Caco-2 (cell line): ENCODE data around the gene SYNGR1. TPM values are rescaled to one million over a fixed set of nuclear protein-coding genes. Genes with fewer than 3 reads are reported as not detected.

Experiments
- BruUV-seq: library from RNA; stranded (reverse); fragments of 400-500 nt; replicated peaks from 2 replicates; lab custom pipeline; 2021; lab: Mats Ljungman, UMichigan
- CTCF ChIA-PET: fragments of 300-600 bp; sonication (Branson Sonifier 250); formaldehyde crosslinking; loops from one replicate; lab custom pipeline; 2022; ENCODE audit warnings: antibody characterized with exemption; lab: Charles Lee
- POLR2A ChIA-PET: fragments of 300-600 bp; sonication (Branson Sonifier 250); formaldehyde crosslinking; loops from one replicate; lab custom pipeline; 2022; ENCODE audit warnings: antibody characterized with exemption; lab: Charles Lee
- DNase-seq, 2 experiments: peaks; one replicate each; pipeline versions ENCODE4 v3.0.0 to v3.0.0-alpha.2; 2020 to 2022
- H3K27me3 ChIP-seq: replicated peaks from 2 replicates; pipeline ENCODE4 v1.6.0; 2011; ENCODE audit warnings: low read length; ENCODE audit not compliant: control insufficient read depth, insufficient read depth
- H3K36me3 ChIP-seq: 2 replicates; pipeline ENCODE4 v1.5.1; 2011; ENCODE audit warnings: low read length; ENCODE audit not compliant: control insufficient read depth, insufficient read depth
- H3K4me1 ChIP-seq: fragments of 250-450 bp; sonication (Bioruptor Pico); 2 replicates; pipeline ENCODE4 v1.5.1; 2020; ENCODE audit warnings: mild to moderate bottlenecking
- H3K4me3 ChIP-seq: 2 replicates; pipeline ENCODE4 v1.5.1; 2011; ENCODE audit warnings: low read depth, mild to moderate bottlenecking, control low read depth, low read length
- H3K9me3 ChIP-seq: fragments of 250-450 bp; sonication (Bioruptor Pico); 2 replicates; pipeline ENCODE4 v1.5.1; 2020; ENCODE audit warnings: mild to moderate bottlenecking, moderate library complexity
- H3K27ac Mint-ChIP-seq: one replicate; pipeline ENCODE4 v1.8.0; 2022; ENCODE audit warnings: mixed read lengths; ENCODE audit not compliant: unreplicated experiment
- H3K27me3 Mint-ChIP-seq: one replicate; pipeline ENCODE4 v1.8.0; 2022; ENCODE audit warnings: mixed read lengths; ENCODE audit not compliant: insufficient read depth, unreplicated experiment
- H3K36me3 Mint-ChIP-seq: one replicate; pipeline ENCODE4 v1.8.0; 2022; ENCODE audit warnings: mild to moderate bottlenecking, mixed read lengths; ENCODE audit not compliant: insufficient read depth, unreplicated experiment
- H3K4me1 Mint-ChIP-seq: one replicate; pipeline ENCODE4 v1.8.0; 2022; ENCODE audit warnings: low read depth, mixed read lengths; ENCODE audit not compliant: unreplicated experiment
- H3K4me3 Mint-ChIP-seq: one replicate; pipeline ENCODE4 v1.8.0; 2022; ENCODE audit warnings: mild to moderate bottlenecking, moderate library complexity, mixed read lengths; ENCODE audit not compliant: unreplicated experiment
- H3K9me3 Mint-ChIP-seq: one replicate; pipeline ENCODE4 v1.8.0; 2022; ENCODE audit warnings: mixed read lengths; ENCODE audit not compliant: unreplicated experiment
- CTCF ChIP-seq, 2 experiments: fragments of 200-600 bp in 1 of 2; IDR thresholded peaks; 1 replicate in 1 of 2; 2 replicates in 1 of 2; pipeline versions ENCODE4 v1.5.1 to v1.8.0; 2011 to 2022; ENCODE audit warnings: antibody characterized with exemption in 1 of 2, control low read depth in 1 of 2, inconsistent platforms in 1 of 2, low read depth in 1 of 2, low read length in 1 of 2, mild to moderate bottlenecking in 1 of 2, moderate library complexity in 1 of 2; ENCODE audit not compliant: insufficient read depth in 1 of 2, severe bottlenecking in 1 of 2, unreplicated experiment in 1 of 2
- intact Hi-C: fragments of 100-400 bp; cut with micrococcal nuclease; formaldehyde crosslinking; loops from one replicate; pipeline ENCODE4 v1.10.0; 2022; ENCODE audit not compliant: unreplicated experiment
- total RNA-seq: library from RNA; stranded (reverse); gene quantifications from 2 replicates; pipeline ENCODE4 v1.2.3, GENCODE V29; 2022

The SYNGR1 gene
- total RNA-seq, 1 experiment from 2014 or later: 20.2 TPM

- no peak for TF ChIP-seq CTCF (IDR thresholded peaks at IDR 0.05; ENCODE audit: insufficient read depth in 1 of 2, low read depth in 1 of 2, low read length in 1 of 2, severe bottlenecking in 1 of 2, unreplicated experiment in 1 of 2)
- ChIA-PET POLR2A (interaction anchor here (0.6 kb wide), 1 partner anchor 205 kb away, joined by 3 read pairs; the partner anchor contains the start of gene ATF4), CTCF (no interaction called here)
- H3K27me3 Mint-ChIP-seq: peaks cover 4% of the 10 kb centered on the region
- no peak for DNase-seq
- Histone ChIP-seq H3K4me1 (peaks cover 28% of the 10 kb centered on the region), H3K9me3 (no peaks in the 10 kb centered on the region), H3K36me3 (peaks cover 22% of the 10 kb centered on the region), H3K4me3 (no peak overlapping the region), H3K27me3 (no peaks in the 10 kb centered on the region)
- no peak overlapping the region for H3K4me3 Mint-ChIP-seq
- BruUV-seq: no TSS peak
- intact Hi-C loops: loop anchor here (5.0 kb wide), 1 partner anchor 212 kb away; no protein-coding TSS in a partner anchor
- no peaks in the 10 kb centered on the region for H3K9me3 Mint-ChIP-seq
- no peak overlapping the region for H3K27ac Mint-ChIP-seq
- peaks cover 100% of the 10 kb centered on the region for H3K36me3 Mint-ChIP-seq
- H3K4me1 Mint-ChIP-seq: peaks cover 8% of the 10 kb centered on the region
These were observed 34.4 kb upstream of the SYNGR1 start for GRCh38 chr22:39315389-39315788.

- no TSS peak for BruUV-seq
These were observed 33.2 kb upstream of the SYNGR1 start for GRCh38 chr22:39316440-39317083.

More at GRCh38 chr22:39316440-39317083, 33.2 kb upstream of the SYNGR1 start:
- H3K36me3 Mint-ChIP-seq: peaks cover 91% of the 10 kb centered on the region
- Histone ChIP-seq H3K27me3 (no peaks in the 10 kb centered on the region), H3K9me3 (no peaks in the 10 kb centered on the region), H3K36me3 (peaks cover 22% of the 10 kb centered on the region), H3K4me3 (no peak overlapping the region), H3K4me1 (peaks cover 25% of the 10 kb centered on the region)
- ChIA-PET POLR2A (no interaction called here), CTCF (interaction anchor here (0.5 to 1.5 kb wide), 6 partner anchors 12 to 380 kb away, joined by 3 read pairs; partner anchors contain the start of gene CBX7)
- intact Hi-C loops: loop anchor here (5.0 kb wide), 1 partner anchor 211 kb away; no protein-coding TSS in a partner anchor
- H3K27me3 Mint-ChIP-seq: peaks cover 4% of the 10 kb centered on the region
- H3K4me3 Mint-ChIP-seq: peak overlapping the region; percentile 96
- H3K9me3 Mint-ChIP-seq: no peaks in the 10 kb centered on the region
- peaks cover 8% of the 10 kb centered on the region for H3K4me1 Mint-ChIP-seq
- no peak overlapping the region for H3K27ac Mint-ChIP-seq
- DNase-seq: peak; percentile 69 to 70
- peak; percentile 65 to 76 for TF ChIP-seq CTCF (IDR thresholded peaks at IDR 0.05; ENCODE audit: insufficient read depth in 1 of 2, low read depth in 1 of 2, low read length in 1 of 2, severe bottlenecking in 1 of 2, unreplicated experiment in 1 of 2)
